ENCODE data around the gene BOLA2B. TPM values are rescaled to one million over a fixed set of nuclear protein-coding genes. Genes with fewer than 3 reads are reported as not detected.
"Not testable (repeated sequence)": the region's sequence is repeated elsewhere in the genome, so short reads cannot be mapped to it uniquely, and the experiment has no call there.

The BOLA2B gene
- total RNA-seq, 1 donor from 2014 or later: 59.3 TPM

GRCh38 chr16:30179195-30179594 is 14.3 kb downstream of the BOLA2B start:
- Histone ChIP-seq H3K4me1 (peaks cover 4% of the 10 kb centered on the region), H3K36me3 (no peaks in the 10 kb centered on the region), H3K27ac (no peak overlapping the region), H3K4me3 (no peak overlapping the region), H3K9me3 (no peaks in the 10 kb centered on the region), H3K27me3 (no peaks in the 10 kb centered on the region)
- no peak for DNase-seq
- intact Hi-C loops (cut with DNase I): no loop called here
- no peak for ATAC-seq
- TF ChIP-seq CTCF (IDR thresholded peaks at IDR 0.05): no peak

DNA sequence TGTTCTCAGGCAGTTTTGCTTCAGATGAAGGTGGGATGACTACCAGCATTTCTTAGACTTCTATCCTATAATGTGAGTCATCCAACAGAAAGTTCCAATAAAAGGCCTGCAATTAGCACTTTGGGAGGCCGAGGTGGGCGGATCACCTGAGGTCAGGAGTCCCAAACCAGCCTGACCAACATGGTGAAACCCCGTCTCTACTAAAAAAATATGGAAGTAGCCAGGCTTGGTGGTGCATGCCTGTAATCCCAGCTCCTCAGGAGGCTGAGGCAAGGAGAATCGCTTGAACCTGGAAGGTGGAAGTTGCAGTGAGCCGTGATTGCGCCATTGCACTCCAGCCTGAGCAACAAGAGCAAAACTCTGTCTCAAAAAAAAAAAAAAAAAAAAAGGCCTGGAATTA is 16.6 kb downstream of the BOLA2B start:
- intact Hi-C loops (cut with DNase I); H3K4me1 ChIP-seq; ATAC-seq; H3K27me3 ChIP-seq; H3K4me3 ChIP-seq; H3K9me3 ChIP-seq; H3K36me3 ChIP-seq; H3K27ac ChIP-seq: not testable (repeated sequence)
- peak; percentile 66 for DNase-seq

DNA sequence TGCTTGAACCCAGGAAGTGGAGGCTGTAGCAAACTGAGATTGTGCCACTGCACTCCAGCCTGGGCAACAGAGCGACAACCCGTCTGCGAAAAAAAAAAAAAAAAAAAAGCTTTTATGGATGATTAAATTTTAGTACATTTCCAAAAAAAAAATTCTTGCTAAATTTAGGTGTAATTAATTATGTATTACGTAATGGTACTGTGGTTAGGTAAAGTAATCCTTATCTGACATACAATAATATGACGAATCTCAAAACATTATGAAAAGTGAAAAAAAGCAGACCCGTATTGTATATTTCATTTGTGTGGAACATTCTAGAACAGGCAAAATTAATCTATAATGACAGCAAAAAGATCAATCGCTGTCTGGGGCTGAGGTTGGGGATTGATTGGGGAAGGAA is 20.4 kb downstream of the BOLA2B start:
- DNase-seq (no peak), ATAC-seq (no peak)
- Histone ChIP-seq H3K27me3 (no peaks in the 10 kb centered on the region), H3K36me3 (no peaks in the 10 kb centered on the region), H3K4me3 (no peak overlapping the region), H3K4me1 (no peaks in the 10 kb centered on the region), H3K27ac (no peak overlapping the region), H3K9me3 (no peaks in the 10 kb centered on the region)
- no peak for TF ChIP-seq CTCF (IDR thresholded peaks at IDR 0.05)
- intact Hi-C loops (cut with DNase I): no loop called here

DNA sequence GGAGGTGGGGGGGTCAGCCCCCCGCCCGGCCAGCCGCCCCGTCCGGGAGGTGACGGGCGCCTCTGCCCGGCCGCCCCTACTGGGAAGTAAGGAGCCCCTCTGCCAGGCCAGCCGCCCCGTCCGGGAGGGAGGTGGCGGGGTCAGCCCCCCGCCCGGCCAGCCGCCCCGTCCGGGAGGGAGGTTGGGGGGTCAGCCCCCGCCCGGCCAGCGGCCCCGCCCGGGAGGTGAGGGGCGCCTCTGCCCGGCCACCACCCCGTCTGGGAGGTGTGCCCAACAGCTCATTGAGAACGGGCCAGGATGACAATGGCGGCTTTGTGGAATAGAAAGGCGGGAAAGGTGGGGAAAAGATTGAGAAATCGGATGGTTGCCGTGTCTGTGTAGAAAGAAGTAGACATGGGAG is 23.3 kb downstream of the BOLA2B start:
- DNase-seq; H3K4me1 ChIP-seq; H3K36me3 ChIP-seq; ATAC-seq; H3K27ac ChIP-seq; H3K27me3 ChIP-seq; H3K4me3 ChIP-seq; H3K9me3 ChIP-seq; intact Hi-C loops (cut with DNase I): not testable (repeated sequence)

DNA sequence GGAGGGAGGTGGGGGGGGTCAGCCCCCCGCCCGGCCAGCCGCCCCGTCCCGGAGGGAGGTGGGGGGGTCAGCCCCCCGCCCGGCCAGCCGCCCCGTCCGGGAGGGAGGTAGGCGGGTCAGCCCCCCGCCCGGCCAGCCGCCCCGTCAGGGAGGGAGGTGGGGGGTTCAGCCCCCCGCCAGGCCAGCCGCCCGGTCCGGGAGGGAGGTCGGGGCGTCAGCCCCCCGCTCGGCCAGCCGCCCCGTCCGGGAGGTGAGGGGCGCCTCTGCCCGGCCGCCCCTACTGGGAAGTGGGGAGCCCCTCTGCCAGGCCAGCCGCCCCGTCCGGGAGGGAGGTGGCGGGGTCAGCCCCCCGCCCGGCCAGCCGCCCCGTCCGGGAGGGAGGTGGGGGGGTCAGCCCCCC is 24.1 kb downstream of the BOLA2B start:
- H3K4me3 ChIP-seq; ATAC-seq; H3K27me3 ChIP-seq; H3K9me3 ChIP-seq; intact Hi-C loops (cut with DNase I); DNase-seq; H3K36me3 ChIP-seq; H3K27ac ChIP-seq; H3K4me1 ChIP-seq: not testable (repeated sequence)

DNA sequence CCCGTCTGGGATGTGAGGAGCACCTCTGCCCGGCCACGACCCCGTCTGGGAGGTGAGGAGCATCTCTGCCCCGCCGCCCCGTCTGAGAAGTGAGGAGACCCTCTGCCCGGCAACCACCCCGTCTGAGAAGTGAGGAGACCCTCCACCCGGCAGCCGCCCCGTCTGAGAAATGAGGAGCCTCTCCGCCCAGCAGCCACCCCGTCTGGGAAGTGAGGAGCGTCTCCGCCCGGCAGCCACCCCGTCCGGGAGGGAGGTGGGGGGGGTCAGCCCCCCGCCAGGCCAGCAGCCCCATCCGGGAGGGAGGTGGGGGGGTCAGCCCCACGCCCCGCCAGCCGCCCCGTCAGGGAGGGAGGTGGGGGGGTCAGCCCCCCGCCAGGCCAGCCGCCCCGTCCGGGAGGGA is 24.7 kb downstream of the BOLA2B start:
- H3K27me3 ChIP-seq; ATAC-seq; H3K4me3 ChIP-seq; H3K36me3 ChIP-seq; H3K9me3 ChIP-seq; H3K4me1 ChIP-seq; H3K27ac ChIP-seq; intact Hi-C loops (cut with DNase I); DNase-seq: not testable (repeated sequence)

DNA sequence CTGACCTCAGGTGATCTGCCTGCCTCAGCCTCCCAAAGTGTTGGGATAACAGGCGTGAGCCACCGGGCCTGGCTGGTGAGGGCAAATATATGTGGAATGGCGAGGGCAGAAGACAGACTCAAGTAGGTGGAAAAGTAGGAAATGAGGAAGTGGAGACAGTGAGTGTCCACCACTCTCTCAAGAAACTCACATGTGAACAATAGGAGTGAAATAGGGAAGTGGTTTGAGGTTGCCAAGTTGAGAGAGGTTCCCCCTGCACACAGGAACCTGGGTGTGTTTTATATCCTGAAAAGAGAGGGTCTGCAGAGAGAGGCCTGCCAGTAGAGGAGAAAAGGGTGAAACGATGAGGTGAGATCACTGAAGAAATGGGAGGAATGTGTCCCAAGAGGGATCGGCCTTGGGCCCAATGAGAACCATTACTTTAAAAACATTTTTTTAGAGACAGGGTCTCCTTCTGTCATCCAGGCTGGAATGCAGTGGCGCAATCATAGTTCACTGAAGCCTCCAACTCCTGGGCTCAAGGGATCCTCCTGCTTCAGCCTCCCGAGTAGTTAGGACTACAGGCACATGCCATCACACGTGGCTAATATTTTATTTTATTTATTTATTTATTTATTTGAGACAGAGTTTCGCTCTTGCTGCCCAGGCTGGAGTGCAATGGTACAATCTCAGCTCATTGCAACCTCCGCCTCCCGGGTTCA is 27.1 kb downstream of the BOLA2B start:
- Histone ChIP-seq H3K36me3 (no peaks in the 10 kb centered on the region), H3K4me3 (no peak overlapping the region), H3K27ac (no peak overlapping the region), H3K27me3 (no peaks in the 10 kb centered on the region), H3K4me1 (no peaks in the 10 kb centered on the region), H3K9me3 (no peaks in the 10 kb centered on the region)
- DNase-seq: no peak
- ATAC-seq: peak; percentile 94
- intact Hi-C loops (cut with DNase I): no loop called here
- no peak for TF ChIP-seq CTCF (IDR thresholded peaks at IDR 0.05)

GRCh38 chr16:30163538-30163937 is 29.9 kb downstream of the BOLA2B start:
- Histone ChIP-seq H3K4me1 (no peaks in the 10 kb centered on the region), H3K36me3 (no peaks in the 10 kb centered on the region), H3K4me3 (no peak overlapping the region), H3K27ac (no peak overlapping the region), H3K27me3 (no peaks in the 10 kb centered on the region), H3K9me3 (no peaks in the 10 kb centered on the region)
- no peak for DNase-seq
- intact Hi-C loops (cut with DNase I): no loop called here
- no peak for ATAC-seq
- no peak for TF ChIP-seq CTCF (IDR thresholded peaks at IDR 0.05)

All from upper lobe of right lung (tissue), 1 donor.